Effector memory CD8-positive, alpha-beta T cell (primary cell): ENCODE data around the gene GRWD1.

Experiments
- ATAC-seq: fragments of 150-1000 bp; cut with Tn5 transposase; replicated peaks from 2 replicates; pipeline ENCODE4 v1.10.0; 2021; ENCODE audit warnings: mild to moderate bottlenecking, moderate library complexity
- DNase-seq, 3 experiments: peaks; one replicate each; pipeline ENCODE4 v3.0.0; 2021
- H3K27ac Mint-ChIP-seq, 2 donors: one replicate each; pipeline ENCODE4 v1.8.0; 2022; ENCODE audit warnings: mild to moderate bottlenecking in 2 of 2, mixed read lengths in 2 of 2, moderate library complexity in 2 of 2
- H3K27me3 Mint-ChIP-seq, 2 donors: one replicate each; pipeline ENCODE4 v1.8.0; 2022; ENCODE audit warnings: mixed read lengths in 2 of 2
- H3K36me3 Mint-ChIP-seq: one replicate; pipeline ENCODE4 v1.8.0; 2022; ENCODE audit warnings: mild to moderate bottlenecking, moderate library complexity, mixed read lengths; ENCODE audit not compliant: insufficient read depth
- H3K4me1 Mint-ChIP-seq, 2 donors: one replicate each; pipeline ENCODE4 v1.8.0; 2022; ENCODE audit warnings: low read depth in 2 of 2, mixed read lengths in 2 of 2
- H3K4me3 Mint-ChIP-seq, 2 donors: one replicate each; pipeline ENCODE4 v1.8.0; 2022; ENCODE audit warnings: mild to moderate bottlenecking in 2 of 2, mixed read lengths in 2 of 2, moderate library complexity in 2 of 2
- H3K9me3 Mint-ChIP-seq, 2 donors: one replicate each; pipeline ENCODE4 v1.8.0; 2022; ENCODE audit warnings: mixed read lengths in 2 of 2
- total RNA-seq, 9 experiments: gene quantifications; one replicate each; lab custom pipeline; 2026; lab: John Stamatoyannopoulos, UW

The GRWD1 gene
- 25.4 to 154 (median 44.7) reads per million in 9 experiments for total RNA-seq

GRCh38 chr19:48445606-48446481, at the start of gene GRWD1:
GRWD1 (plus strand) TSS chr19:48445983; CDS start chr19:48446006, 23 bp downstream.
- peak within 1 kb of the TSS; percentile 88 to 95 for H3K4me3 Mint-ChIP-seq

GRCh38 chr19:48396016-48396823, 49.6 kb upstream of the GRWD1 start:
- H3K36me3 Mint-ChIP-seq, result peaks cover 9% of the 10 kb centered on the region
- ATAC-seq (no peak), DNase-seq (no peak)
- H3K4me3 Mint-ChIP-seq, result peak overlapping the region; percentile 40 to 76
- H3K9me3 Mint-ChIP-seq, result peaks cover 0 to 5% of the 10 kb centered on the region in 2 donors
- H3K4me1 Mint-ChIP-seq, result peaks cover 32 to 63% of the 10 kb centered on the region in 2 donors
- H3K27ac Mint-ChIP-seq, result no peak overlapping the region
- peaks cover 32 to 51% of the 10 kb centered on the region in 2 donors for H3K27me3 Mint-ChIP-seq

More at GRCh38 chr19:48445606-48446481, at the start of gene GRWD1:
- Mint-ChIP-seq H3K27me3 (peaks cover 16 to 27% of the 10 kb centered on the region in 2 donors), H3K4me1 (peaks cover 21 to 35% of the 10 kb centered on the region in 2 donors), H3K36me3 (peaks cover 38% of the 10 kb centered on the region), H3K9me3 (no peaks in the 10 kb centered on the region), H3K27ac (peak within 1 kb of the TSS; percentile 90 to 98)
- ATAC-seq (peak; percentile 89), DNase-seq (peak; percentile 86 to 88 (median 87))

GRCh38 chr19:48396824-48397176, 49.0 kb upstream of the GRWD1 start:
- H3K4me3 Mint-ChIP-seq, result no peak overlapping the region
- no peak for ATAC-seq
- no peak for DNase-seq
- H3K27ac Mint-ChIP-seq, result peak overlapping the region in 1 of 2 donors; percentile 88
- peaks cover 27 to 60% of the 10 kb centered on the region in 2 donors for H3K4me1 Mint-ChIP-seq
- peaks cover 32 to 51% of the 10 kb centered on the region in 2 donors for H3K27me3 Mint-ChIP-seq
- peaks cover 9% of the 10 kb centered on the region for H3K36me3 Mint-ChIP-seq
- peaks cover 0 to 5% of the 10 kb centered on the region in 2 donors for H3K9me3 Mint-ChIP-seq

GRCh38 chr19:48397263-48398101, 48.3 kb upstream of the GRWD1 start:
- Mint-ChIP-seq H3K4me3 (peak overlapping the region; percentile 85 to 92), H3K27me3 (peaks cover 32 to 50% of the 10 kb centered on the region in 2 donors), H3K36me3 (peaks cover 10% of the 10 kb centered on the region), H3K27ac (peak overlapping the region; percentile 75 to 88), H3K9me3 (peaks cover 0 to 5% of the 10 kb centered on the region in 2 donors), H3K4me1 (peaks cover 26 to 62% of the 10 kb centered on the region in 2 donors)
- ATAC-seq (no peak), DNase-seq (no peak)

GRCh38 chr19:48398102-48398374, 47.7 kb upstream of the GRWD1 start:
- Mint-ChIP-seq H3K36me3 (peaks cover 12% of the 10 kb centered on the region), H3K4me3 (peak overlapping the region; percentile 85 to 92), H3K4me1 (peaks cover 23 to 56% of the 10 kb centered on the region in 2 donors), H3K27ac (peak overlapping the region; percentile 75 to 88), H3K9me3 (peaks cover 0 to 5% of the 10 kb centered on the region in 2 donors), H3K27me3 (peaks cover 32 to 45% of the 10 kb centered on the region in 2 donors)
- DNase-seq, result no peak
- ATAC-seq, result no peak

GRCh38 chr19:48398375-48399235, 47.2 kb upstream of the GRWD1 start:
- H3K27ac Mint-ChIP-seq, result peak overlapping the region; percentile 75 to 88
- peaks cover 16% of the 10 kb centered on the region for H3K36me3 Mint-ChIP-seq
- peak; percentile 81 to 86 (median 86) for DNase-seq
- H3K4me3 Mint-ChIP-seq, result peak overlapping the region; percentile 85 to 92
- peaks cover 0 to 5% of the 10 kb centered on the region in 2 donors for H3K9me3 Mint-ChIP-seq
- H3K4me1 Mint-ChIP-seq, result peaks cover 25 to 60% of the 10 kb centered on the region in 2 donors
- ATAC-seq, result peak; percentile 73
- peaks cover 32 to 42% of the 10 kb centered on the region in 2 donors for H3K27me3 Mint-ChIP-seq

GRCh38 chr19:48400018-48400742, 45.6 kb upstream of the GRWD1 start:
- H3K4me1 Mint-ChIP-seq, result peaks cover 19 to 47% of the 10 kb centered on the region in 2 donors
- DNase-seq, result peak in 1 of 3 experiments; percentile 33
- H3K4me3 Mint-ChIP-seq, result no peak overlapping the region
- H3K27ac Mint-ChIP-seq, result peak overlapping the region in 1 of 2 donors; percentile 42
- peaks cover 16% of the 10 kb centered on the region for H3K36me3 Mint-ChIP-seq
- peaks cover 0 to 5% of the 10 kb centered on the region in 2 donors for H3K9me3 Mint-ChIP-seq
- peak; percentile 23 for ATAC-seq
- H3K27me3 Mint-ChIP-seq, result peaks cover 17 to 26% of the 10 kb centered on the region in 2 donors

- Mint-ChIP-seq H3K4me3 (no peak overlapping the region), H3K4me1 (peaks cover 15 to 38% of the 10 kb centered on the region in 2 donors), H3K36me3 (peaks cover 13% of the 10 kb centered on the region), H3K27ac (no peak overlapping the region), H3K9me3 (peaks cover 0 to 5% of the 10 kb centered on the region in 2 donors), H3K27me3 (peaks cover 12 to 22% of the 10 kb centered on the region in 2 donors)
- ATAC-seq (no peak), DNase-seq (no peak)
These were observed 44.5 kb upstream of the GRWD1 start for GRCh38 chr19:48401287-48401686.

- Mint-ChIP-seq H3K27ac (peak overlapping the region in 1 of 2 donors; percentile 33), H3K9me3 (peaks cover 0 to 5% of the 10 kb centered on the region in 2 donors), H3K36me3 (peaks cover 7% of the 10 kb centered on the region), H3K4me1 (peaks cover 6 to 27% of the 10 kb centered on the region in 2 donors), H3K27me3 (peaks cover 20 to 22% of the 10 kb centered on the region in 2 donors), H3K4me3 (no peak overlapping the region)
- DNase-seq (peak; percentile 44 to 61 (median 46)), ATAC-seq (peak; percentile 70)
These were observed 42.2 kb upstream of the GRWD1 start for GRCh38 chr19:48403606-48404005.

- peaks cover 4 to 18% of the 10 kb centered on the region in 2 donors for H3K4me1 Mint-ChIP-seq
- H3K36me3 Mint-ChIP-seq, result peaks cover 7% of the 10 kb centered on the region
- ATAC-seq, result no peak
- no peak overlapping the region for H3K27ac Mint-ChIP-seq
- H3K27me3 Mint-ChIP-seq, result peaks cover 20 to 22% of the 10 kb centered on the region in 2 donors
- no peak overlapping the region for H3K4me3 Mint-ChIP-seq
- no peaks in the 10 kb centered on the region for H3K9me3 Mint-ChIP-seq
- DNase-seq, result no peak
These were observed 40.6 kb upstream of the GRWD1 start for GRCh38 chr19:48405010-48405659.

GRCh38 chr19:48405850-48406249, 39.9 kb upstream of the GRWD1 start:
- H3K9me3 Mint-ChIP-seq, result no peaks in the 10 kb centered on the region
- peaks cover 4 to 15% of the 10 kb centered on the region in 2 donors for H3K4me1 Mint-ChIP-seq
- H3K27me3 Mint-ChIP-seq, result peaks cover 20 to 22% of the 10 kb centered on the region in 2 donors
- H3K36me3 Mint-ChIP-seq, result peaks cover 11% of the 10 kb centered on the region
- DNase-seq (no peak), ATAC-seq (no peak)
- H3K4me3 Mint-ChIP-seq, result no peak overlapping the region
- H3K27ac Mint-ChIP-seq, result no peak overlapping the region
